OCI-LY7 (cell line): ENCODE results near the gene CDON. TPM values are rescaled to one million over a fixed set of nuclear protein-coding genes. Genes with fewer than 3 reads are reported as not detected.

Source experiments
- BruUV-seq: library from RNA; stranded (reverse); fragments of 400-500 nt; replicated peaks from 2 replicates; lab custom pipeline; 2021; lab: Mats Ljungman, UMichigan
- CTCF ChIA-PET: fragments of 300-600 bp; sonication (Branson Sonifier 250); formaldehyde crosslinking; loops from one replicate; lab custom pipeline; 2022; ENCODE audit warnings: antibody characterized with exemption; ENCODE audit not compliant: unreplicated experiment; lab: Charles Lee
- POLR2A ChIA-PET: fragments of 300-600 bp; sonication (Branson Sonifier 250); formaldehyde crosslinking; loops from one replicate; lab custom pipeline; 2022; ENCODE audit warnings: antibody characterized with exemption; lab: Charles Lee
- DNase-seq: peaks from one replicate; pipeline ENCODE4 v3.0.0-alpha.2; 2015; ENCODE audit warnings: low spot score
- H2AFZ ChIP-seq: fragments of 200-600 bp; sonication (generic), shearing (Covaris generic); 2 replicates; pipeline ENCODE4 v1.6.1; 2014; ENCODE audit warnings: mild to moderate bottlenecking, antibody characterized with exemption, low read length, moderate library complexity
- H3K27ac ChIP-seq: fragments of 200-600 bp; sonication (generic); 2 replicates; pipeline ENCODE4 v1.5.1; 2014; ENCODE audit warnings: mixed run types, low read depth, mild to moderate bottlenecking, moderate library complexity, low read length, inconsistent platforms; ENCODE audit not compliant: poor library complexity, severe bottlenecking
- H3K36me3 ChIP-seq: fragments of 200-600 bp; sonication (generic); 2 replicates; pipeline ENCODE4 v1.6.1; 2014; ENCODE audit warnings: mild to moderate bottlenecking, antibody characterized with exemption, low read length, moderate library complexity, mixed read lengths; ENCODE audit not compliant: insufficient read depth
- H3K4me1 ChIP-seq: fragments of 200-600 bp; sonication (generic); 2 replicates; pipeline ENCODE4 v1.5.1; 2014; ENCODE audit warnings: mild to moderate bottlenecking, low read length; ENCODE audit not compliant: insufficient read depth, poor library complexity, severe bottlenecking
- H3K4me2 ChIP-seq: fragments of 200-600 bp; sonication (generic); 2 replicates; pipeline ENCODE4 v1.6.1; 2014; ENCODE audit warnings: mild to moderate bottlenecking, low read length
- H3K4me3 ChIP-seq: fragments of 200-600 bp; sonication (generic); 2 replicates; pipeline ENCODE4 v1.5.1; 2014; ENCODE audit warnings: mild to moderate bottlenecking, low read depth, low read length; ENCODE audit not compliant: poor library complexity, severe bottlenecking
- H3K79me2 ChIP-seq: fragments of 200-600 bp; sonication (generic); 2 replicates; pipeline ENCODE4 v1.6.1; 2016; ENCODE audit warnings: low read depth, mild to moderate bottlenecking, low read length, moderate library complexity, mixed read lengths; ENCODE audit not compliant: insufficient read depth
- H3K9me2 ChIP-seq: fragments of 200-600 bp; sonication (generic); 2 replicates; pipeline ENCODE4 v1.6.1; 2016; ENCODE audit warnings: mild to moderate bottlenecking, low read length, mixed read lengths; ENCODE audit not compliant: insufficient read depth
- H3K9me3 ChIP-seq: fragments of 200-600 bp; sonication (generic); 2 replicates; pipeline ENCODE4 v1.6.1; 2014; ENCODE audit warnings: mild to moderate bottlenecking, mixed run types, low read length, mixed read lengths
- H4K20me1 ChIP-seq: fragments of 200-600 bp; sonication (generic); 2 replicates; pipeline ENCODE4 v1.6.1; 2014; ENCODE audit warnings: mild to moderate bottlenecking, antibody characterized with exemption, low read length, moderate library complexity, mixed read lengths; ENCODE audit not compliant: insufficient read depth
- EZH2phosphoT487 ChIP-seq: fragments of 200-600 bp; sonication (generic); IDR thresholded peaks from 2 replicates; pipeline ENCODE4 v1.6.1; 2018; ENCODE audit warnings: low read depth, borderline replicate concordance, mild to moderate bottlenecking, mixed run types, antibody characterized with exemption, low read length, moderate library complexity, mixed read lengths
- intact Hi-C: fragments of 100-400 bp; cut with micrococcal nuclease; formaldehyde crosslinking; loops from one replicate; pipeline ENCODE4 v1.10.0; 2022; ENCODE audit not compliant: unreplicated experiment
- total RNA-seq, 2 experiments: library from RNA; depleted of rRNA in 1 of 2; stranded (reverse); fragments of >200 nt in 1 of 2; shearing (Covaris generic) in 1 of 2; gene quantifications; 2 replicates each; pipeline ENCODE4 v1.2.3, GENCODE V29; 2014 to 2022
- TF ChIP-seq, protein P1 (sequence below): fragments of 200-600 bp; sonication (generic); conservative IDR thresholded peaks from 2 replicates; pipeline ENCODE4 v1.5.1; 2014; ENCODE audit warnings: mild to moderate bottlenecking, antibody characterized with exemption, low read length, moderate library complexity, mixed read lengths

Gene CDON
- total RNA-seq, 2 experiments from 2014 or later = 1.5 to 2.5 TPM

DNA sequence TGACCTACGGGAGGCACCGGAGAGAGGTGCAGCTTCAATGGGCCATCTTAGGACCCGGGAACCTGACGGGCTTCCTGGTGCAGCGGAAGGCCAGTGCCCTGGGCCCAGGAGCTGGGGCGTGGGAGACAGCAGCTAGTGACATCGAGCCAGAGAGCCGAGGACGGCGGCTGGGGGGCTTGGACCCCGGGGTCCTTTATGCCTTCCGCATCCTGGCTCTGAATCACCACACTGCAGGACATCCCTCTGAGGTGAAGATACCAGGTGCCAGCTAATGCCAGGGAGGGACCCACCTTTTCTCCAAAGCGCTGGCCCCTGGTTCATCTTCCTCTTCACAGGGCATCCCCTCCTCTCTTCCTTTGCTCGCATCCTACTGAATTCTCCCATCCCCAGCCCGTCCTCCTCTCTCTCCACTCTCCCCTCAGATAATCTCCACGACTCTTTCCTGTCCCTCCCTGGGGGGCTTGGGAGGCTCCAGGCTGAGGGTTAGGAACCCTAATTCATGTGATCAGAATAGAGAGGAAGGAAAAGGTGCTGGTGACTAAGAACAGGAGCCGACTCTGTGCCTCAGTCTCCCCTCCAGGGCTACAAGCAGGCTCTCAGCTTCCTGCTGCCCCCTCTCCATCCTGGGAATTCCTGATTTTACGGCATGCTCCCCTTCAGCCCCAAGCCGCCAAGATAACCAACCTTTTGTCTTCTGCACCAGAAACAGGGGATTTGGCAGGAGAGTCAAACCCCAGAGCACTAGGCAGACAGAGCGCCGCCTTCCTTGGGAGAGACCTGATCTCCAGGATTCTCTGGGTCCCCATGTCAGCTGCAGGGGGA, 108.3 kb downstream of the CDON start:
- intact Hi-C loops = no loop called here
- no peak overlapping the region for H3K4me3 ChIP-seq
- H3K27ac ChIP-seq = no peak overlapping the region
- no peaks in the 10 kb centered on the region for H3K79me2 ChIP-seq
- no peaks in the 10 kb centered on the region for H3K9me2 ChIP-seq
- POLR2A ChIA-PET = no interaction called here
- no peak overlapping the region for H3K4me2 ChIP-seq
- BruUV-seq = no TSS peak
- CTCF ChIA-PET = no interaction called here
- H3K36me3 ChIP-seq = no peaks in the 10 kb centered on the region
- H4K20me1 ChIP-seq = no peaks in the 10 kb centered on the region
- H3K4me1 ChIP-seq = no peaks in the 10 kb centered on the region
- DNase-seq = no peak
- no peak overlapping the region for H2AFZ ChIP-seq
- TF ChIP-seq EZH2phosphoT487 = no peak
- TF ChIP-seq, protein P1, sequence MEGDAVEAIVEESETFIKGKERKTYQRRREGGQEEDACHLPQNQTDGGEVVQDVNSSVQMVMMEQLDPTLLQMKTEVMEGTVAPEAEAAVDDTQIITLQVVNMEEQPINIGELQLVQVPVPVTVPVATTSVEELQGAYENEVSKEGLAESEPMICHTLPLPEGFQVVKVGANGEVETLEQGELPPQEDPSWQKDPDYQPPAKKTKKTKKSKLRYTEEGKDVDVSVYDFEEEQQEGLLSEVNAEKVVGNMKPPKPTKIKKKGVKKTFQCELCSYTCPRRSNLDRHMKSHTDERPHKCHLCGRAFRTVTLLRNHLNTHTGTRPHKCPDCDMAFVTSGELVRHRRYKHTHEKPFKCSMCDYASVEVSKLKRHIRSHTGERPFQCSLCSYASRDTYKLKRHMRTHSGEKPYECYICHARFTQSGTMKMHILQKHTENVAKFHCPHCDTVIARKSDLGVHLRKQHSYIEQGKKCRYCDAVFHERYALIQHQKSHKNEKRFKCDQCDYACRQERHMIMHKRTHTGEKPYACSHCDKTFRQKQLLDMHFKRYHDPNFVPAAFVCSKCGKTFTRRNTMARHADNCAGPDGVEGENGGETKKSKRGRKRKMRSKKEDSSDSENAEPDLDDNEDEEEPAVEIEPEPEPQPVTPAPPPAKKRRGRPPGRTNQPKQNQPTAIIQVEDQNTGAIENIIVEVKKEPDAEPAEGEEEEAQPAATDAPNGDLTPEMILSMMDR = no peak
- H3K9me3 ChIP-seq = no peaks in the 10 kb centered on the region

DNA sequence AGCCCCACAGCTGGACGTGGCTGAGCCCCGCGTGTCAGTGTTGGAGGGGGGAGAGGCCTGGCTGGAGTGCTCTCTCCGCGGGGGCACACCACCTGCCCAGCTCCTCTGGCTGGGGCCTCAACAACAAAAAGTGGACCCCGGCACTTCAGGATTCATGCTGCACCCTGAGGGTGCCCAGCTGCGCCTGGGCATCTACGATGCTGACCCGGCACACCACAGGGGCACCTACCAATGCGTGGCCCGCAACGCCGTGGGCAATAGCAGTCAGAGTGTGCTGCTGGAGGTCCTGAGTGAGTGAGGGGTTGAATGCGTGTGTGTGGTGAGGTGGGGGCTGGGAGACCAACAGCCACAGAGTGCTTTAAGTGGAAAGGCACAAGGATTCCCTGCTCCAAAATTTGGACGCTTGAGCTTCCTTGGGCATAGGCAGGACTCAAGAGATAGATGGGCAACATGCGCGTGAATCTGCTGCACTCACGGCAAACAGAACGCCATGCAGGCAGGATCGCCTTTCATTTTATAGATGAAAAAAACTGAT, 109.2 kb downstream of the CDON start:
- no peaks in the 10 kb centered on the region for H3K4me1 ChIP-seq
- DNase-seq = no peak
- H2AFZ ChIP-seq = no peak overlapping the region
- ChIA-PET CTCF (no interaction called here), POLR2A (no interaction called here)
- H3K27ac ChIP-seq = no peak overlapping the region
- intact Hi-C loops = no loop called here
- no peaks in the 10 kb centered on the region for H3K9me2 ChIP-seq
- TF ChIP-seq, protein P1 = no peak
- no peak for TF ChIP-seq EZH2phosphoT487
- no peak overlapping the region for H3K4me2 ChIP-seq
- H4K20me1 ChIP-seq = no peaks in the 10 kb centered on the region
- H3K9me3 ChIP-seq = no peaks in the 10 kb centered on the region
- BruUV-seq = no TSS peak
- H3K79me2 ChIP-seq = no peaks in the 10 kb centered on the region
- H3K4me3 ChIP-seq = no peak overlapping the region
- no peaks in the 10 kb centered on the region for H3K36me3 ChIP-seq

GRCh38 chr11:125952973-125953372, 109.7 kb downstream of the CDON start:
- no peaks in the 10 kb centered on the region for H3K79me2 ChIP-seq
- H3K9me3 ChIP-seq = no peaks in the 10 kb centered on the region
- CTCF ChIA-PET = no interaction called here
- H3K27ac ChIP-seq = no peak overlapping the region
- intact Hi-C loops = no loop called here
- BruUV-seq = no TSS peak
- H3K36me3 ChIP-seq = no peaks in the 10 kb centered on the region
- no peaks in the 10 kb centered on the region for H4K20me1 ChIP-seq
- H2AFZ ChIP-seq = no peak overlapping the region
- POLR2A ChIA-PET = no interaction called here
- H3K4me2 ChIP-seq = no peak overlapping the region
- H3K4me1 ChIP-seq = no peaks in the 10 kb centered on the region
- H3K9me2 ChIP-seq = no peaks in the 10 kb centered on the region
- no peak for DNase-seq
- H3K4me3 ChIP-seq = no peak overlapping the region
- TF ChIP-seq, protein P1 = no peak
- no peak for TF ChIP-seq EZH2phosphoT487
